A549 treated with Hydrocortisone at 1 μM for 4 hours (cell line): Measurements from ENCODE around the gene OR4D1. TPM values are rescaled to one million over a fixed set of nuclear protein-coding genes. Genes with fewer than 3 reads are reported as not detected.

Experiments used
- total RNA-seq: library from RNA; stranded (reverse); fragments of 200-300 nt; extraction: Qiagen RNA extraction; gene quantifications from 5 replicates; pipeline ENCODE4 v1.2.3, GENCODE V29; 2022

Gene OR4D1
- total RNA-seq: 0.02 TPM in 1 of 5 replicates, not detected in the others

GRCh38 chr17:58147930-58148434 lies at the start of gene OR4D1:
Gene OR4D1 (plus strand): TSS chr17:58148384. CDS start chr17:58155154, 6,770 bp downstream.

GRCh38 chr17:58166682-58167081 lies 18.5 kb downstream of the OR4D1 start, which contains the start of gene OR4D2:
Gene OR4D2 (plus strand): TSS chr17:58166982. CDS start chr17:58169656, 2,674 bp downstream.

GRCh38 chr17:58192612-58193011 lies 44.4 kb downstream of the OR4D1 start, which contains the start of gene EPX:
Gene EPX (plus strand): TSS chr17:58192726. CDS start chr17:58192847, 121 bp downstream.

Other genes starting within 250 kb of the OR4D1 start
- gene CUEDC1, start 193.0 kb upstream of the OR4D1 start, total RNA-seq: 51.0 to 59.6 TPM (median 57.2 TPM) in 5 replicates
- gene VEZF1, start 160.1 kb upstream of the OR4D1 start, total RNA-seq: 37.1 to 56.0 TPM (median 48.1 TPM) in 5 replicates
- gene SRSF1, start 141.1 kb upstream of the OR4D1 start, total RNA-seq: 214 to 324 TPM (median 239 TPM) in 5 replicates
- 23.5 to 25.9 TPM (median 24.0 TPM) in 5 replicates for gene DYNLL2, start 65.0 kb upstream of the OR4D1 start, total RNA-seq
- gene OR4D2, start 18.6 kb downstream of the OR4D1 start, total RNA-seq: not detected in 5 replicates
- gene EPX, start 44.3 kb downstream of the OR4D1 start, total RNA-seq: not detected in 5 replicates
- 10.6 to 12.6 TPM (median 12.2 TPM) in 5 replicates for gene MKS1, start 70.9 kb downstream of the OR4D1 start, total RNA-seq
- 0.07 TPM in 1 of 5 replicates, not detected in the others for gene LPO, start 90.2 kb downstream of the OR4D1 start, total RNA-seq
- gene MPO, start 132.6 kb downstream of the OR4D1 start, total RNA-seq: not detected in 5 replicates
- gene TSPOAP1, start 180.4 kb downstream of the OR4D1 start, total RNA-seq: not detected in 5 replicates
- 96.4 to 171 TPM (median 148 TPM) in 5 replicates for gene SUPT4H1, start 203.8 kb downstream of the OR4D1 start, total RNA-seq